Mucosa of rectum (tissue), 2 donors: Measurements from ENCODE around the gene PLEKHN1.

Experiments
- H3K27ac ChIP-seq, 2 donors: one replicate each; pipeline ENCODE4 v1.7.0; 2013; ENCODE audit warnings: inconsistent platforms in 2 of 2, low read depth in 2 of 2, low read length in 2 of 2
- H3K27me3 ChIP-seq, 2 donors: one replicate each; pipeline ENCODE4 v1.7.0; 2013; ENCODE audit warnings: low read length in 2 of 2; ENCODE audit not compliant: control insufficient read depth in 2 of 2, insufficient read depth in 2 of 2
- H3K36me3 ChIP-seq, 2 donors: one replicate each; pipeline ENCODE4 v1.7.0; 2013; ENCODE audit warnings: low read length in 2 of 2; ENCODE audit not compliant: control insufficient read depth in 2 of 2, insufficient read depth in 2 of 2
- H3K4me1 ChIP-seq, 2 donors: one replicate each; pipeline ENCODE4 v1.7.0; 2013; ENCODE audit warnings: low read length in 2 of 2, mild to moderate bottlenecking in 1 of 2; ENCODE audit not compliant: control insufficient read depth in 2 of 2, insufficient read depth in 2 of 2
- H3K4me3 ChIP-seq, 2 donors: one replicate each; pipeline ENCODE4 v1.7.0; 2013; ENCODE audit warnings: low read length in 2 of 2
- H3K9ac ChIP-seq, 2 donors: one replicate each; pipeline ENCODE4 v1.7.0; 2013; ENCODE audit warnings: low read length in 2 of 2, low read depth in 1 of 2, mild to moderate bottlenecking in 1 of 2
- H3K9me3 ChIP-seq, 2 donors: one replicate each; pipeline ENCODE4 v1.7.0; 2013; ENCODE audit warnings: low read length in 2 of 2; ENCODE audit not compliant: control insufficient read depth in 2 of 2
- donor health status: healthy.
- donor health status: Normal muscosa, but diverticular disease.

PLEKHN1 gene

DNA sequence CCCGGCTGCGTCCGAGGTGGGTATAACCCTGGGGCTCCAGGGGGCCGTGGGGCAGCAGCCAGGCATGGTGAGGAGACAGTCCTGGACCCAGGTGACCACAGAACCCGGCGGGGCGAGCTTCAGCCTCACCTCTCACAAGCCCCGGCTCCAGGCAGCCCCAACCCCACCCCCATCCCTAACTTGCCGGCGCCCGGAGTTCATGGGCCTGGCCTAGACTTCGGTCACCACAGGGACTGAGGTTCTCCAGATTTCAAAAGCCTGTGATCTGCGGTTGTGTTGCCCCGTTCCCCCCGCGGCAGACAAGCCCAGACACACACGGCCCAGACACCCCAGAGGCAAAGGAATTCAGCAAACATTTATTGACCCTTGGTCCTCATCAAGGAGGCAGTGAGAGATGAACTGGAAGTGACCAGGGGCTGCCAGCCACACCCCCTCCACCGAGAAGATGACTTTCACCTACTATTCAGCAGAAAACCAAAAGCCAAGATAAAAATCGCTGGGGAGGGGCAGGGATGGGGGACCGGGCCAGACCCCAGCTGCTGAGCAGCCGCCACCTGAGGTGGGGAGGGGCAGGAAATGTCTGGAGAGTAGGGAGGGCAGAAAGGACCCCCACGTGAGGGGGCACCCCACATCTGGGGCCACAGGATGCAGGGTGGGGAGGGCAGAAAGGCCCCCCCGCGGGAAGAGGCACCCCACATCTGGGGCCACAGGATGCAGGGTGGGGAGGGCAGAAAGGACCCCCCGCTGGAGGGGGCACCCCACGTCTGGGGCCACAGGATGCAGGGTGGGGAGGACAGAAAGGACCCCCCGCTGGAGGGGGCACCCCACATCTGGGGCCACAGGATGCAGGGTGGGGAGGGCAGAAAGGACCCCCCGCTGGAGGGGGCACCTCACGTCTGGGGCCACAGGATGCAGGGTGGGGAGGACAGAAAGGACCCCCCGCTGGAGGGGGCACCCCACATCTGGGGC is 29.7 kb downstream of the PLEKHN1 start:
- peaks cover 8 to 12% of the 10 kb centered on the region in 2 donors for H3K27me3 ChIP-seq
- H3K4me3 ChIP-seq, result no peak overlapping the region
- H3K9me3 ChIP-seq, result peaks cover 0 to 4% of the 10 kb centered on the region in 2 donors
- H3K27ac ChIP-seq, result no peak overlapping the region
- no peak overlapping the region for H3K9ac ChIP-seq
- H3K36me3 ChIP-seq, result no peaks in the 10 kb centered on the region
- peaks cover 6 to 8% of the 10 kb centered on the region in 2 donors for H3K4me1 ChIP-seq

DNA sequence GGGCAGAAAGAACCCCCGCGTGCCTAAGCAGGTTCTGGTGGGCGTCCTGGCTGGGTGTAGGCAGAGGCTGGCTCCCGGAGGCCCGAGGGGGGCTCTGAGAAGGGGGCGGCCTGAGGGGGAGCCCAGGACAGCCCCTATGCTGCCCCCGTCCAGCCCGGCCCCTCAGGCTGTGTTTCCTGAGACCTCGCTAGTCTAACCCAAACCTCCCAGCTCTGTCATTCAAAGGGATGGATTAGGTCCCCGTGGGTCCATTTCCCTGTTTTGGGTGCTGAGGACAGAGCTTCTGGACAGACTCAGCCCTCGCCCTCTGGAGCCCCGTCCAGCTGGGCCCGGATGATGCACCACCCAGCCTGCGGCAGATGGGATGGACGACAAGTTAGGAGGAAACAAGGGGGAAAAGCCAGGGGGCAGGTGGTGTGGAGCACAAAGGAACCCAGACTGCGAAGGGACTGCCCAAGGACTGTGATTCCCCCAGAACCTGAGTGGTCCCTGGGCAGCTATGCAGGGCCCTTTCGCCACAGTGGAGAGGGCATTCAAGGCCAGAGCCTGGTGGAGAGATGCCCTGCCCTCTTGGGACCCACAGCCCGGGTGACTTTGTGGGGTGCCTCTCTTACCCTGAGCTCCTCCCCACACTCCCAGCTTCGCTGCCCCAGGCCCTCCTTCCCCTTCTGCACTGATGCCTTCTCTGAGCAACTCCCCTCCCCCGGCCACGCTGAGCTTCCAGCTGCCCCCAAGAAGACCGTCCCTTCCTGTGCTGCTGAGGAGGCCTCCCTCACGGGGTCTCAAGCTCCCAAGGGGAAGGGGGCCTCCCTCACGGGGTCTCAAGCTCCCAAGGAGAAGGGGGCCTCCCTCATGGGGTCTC is 30.8 kb downstream of the PLEKHN1 start:
- peaks cover 14 to 16% of the 10 kb centered on the region in 2 donors for H3K27me3 ChIP-seq
- H3K27ac ChIP-seq, result no peak overlapping the region
- no peak overlapping the region for H3K4me3 ChIP-seq

DNA sequence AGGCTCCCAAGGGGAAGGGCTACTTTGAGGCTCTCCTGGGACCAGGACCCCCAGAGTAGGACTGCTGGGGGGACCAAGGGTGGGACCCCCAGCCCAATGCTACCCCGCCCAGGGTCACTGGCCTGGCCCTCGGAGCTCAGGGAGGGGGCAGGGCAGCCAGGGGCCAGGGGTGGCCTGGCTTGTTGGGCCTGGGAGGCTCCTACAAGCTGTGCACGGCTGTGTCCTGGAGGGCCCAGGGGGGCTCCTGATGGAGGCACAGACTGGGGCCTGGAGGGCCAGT is 31.4 kb downstream of the PLEKHN1 start:
- Histone ChIP-seq H3K9me3 (no peaks in the 10 kb centered on the region), H3K36me3 (no peaks in the 10 kb centered on the region), H3K27ac (no peak overlapping the region), H3K9ac (no peak overlapping the region), H3K4me1 (peaks cover 7 to 12% of the 10 kb centered on the region in 2 donors), H3K27me3 (peaks cover 14 to 16% of the 10 kb centered on the region in 2 donors), H3K4me3 (no peak overlapping the region)

More for the DNA sequence above, 30.8 kb downstream of the PLEKHN1 start:
- Histone ChIP-seq H3K9me3 (no peaks in the 10 kb centered on the region), H3K9ac (no peak overlapping the region), H3K4me1 (peaks cover 7 to 12% of the 10 kb centered on the region in 2 donors), H3K36me3 (no peaks in the 10 kb centered on the region)

- Histone ChIP-seq H3K27me3 (peaks cover 14 to 16% of the 10 kb centered on the region in 2 donors), H3K9ac (no peak overlapping the region), H3K4me1 (peaks cover 7 to 12% of the 10 kb centered on the region in 2 donors), H3K36me3 (no peaks in the 10 kb centered on the region), H3K27ac (no peak overlapping the region), H3K9me3 (no peaks in the 10 kb centered on the region), H3K4me3 (no peak overlapping the region)
Observed at GRCh38 chr1:997993-998744, 31.9 kb downstream of the PLEKHN1 start.

- H3K27me3 ChIP-seq, result peaks cover 14 to 19% of the 10 kb centered on the region in 2 donors
- peaks cover 7 to 12% of the 10 kb centered on the region in 2 donors for H3K4me1 ChIP-seq
- H3K9ac ChIP-seq, result peak overlapping the region in 1 of 2 donors; percentile 78
- peak overlapping the region; percentile 57 to 66 for H3K4me3 ChIP-seq
- H3K36me3 ChIP-seq, result no peaks in the 10 kb centered on the region
- peak overlapping the region in 1 of 2 donors; percentile 32 for H3K27ac ChIP-seq
- no peaks in the 10 kb centered on the region for H3K9me3 ChIP-seq
Observed at GRCh38 chr1:998745-998994, 32.4 kb downstream of the PLEKHN1 start.

GRCh38 chr1:998995-999724 is 32.9 kb downstream of the PLEKHN1 start:
- no peaks in the 10 kb centered on the region for H3K36me3 ChIP-seq
- peaks cover 7 to 12% of the 10 kb centered on the region in 2 donors for H3K4me1 ChIP-seq
- H3K4me3 ChIP-seq, result peak overlapping the region; percentile 57 to 66
- H3K27me3 ChIP-seq, result peaks cover 15 to 21% of the 10 kb centered on the region in 2 donors
- no peaks in the 10 kb centered on the region for H3K9me3 ChIP-seq
- peak overlapping the region; percentile 51 to 88 for H3K27ac ChIP-seq
- peak overlapping the region; percentile 14 to 78 for H3K9ac ChIP-seq

DNA sequence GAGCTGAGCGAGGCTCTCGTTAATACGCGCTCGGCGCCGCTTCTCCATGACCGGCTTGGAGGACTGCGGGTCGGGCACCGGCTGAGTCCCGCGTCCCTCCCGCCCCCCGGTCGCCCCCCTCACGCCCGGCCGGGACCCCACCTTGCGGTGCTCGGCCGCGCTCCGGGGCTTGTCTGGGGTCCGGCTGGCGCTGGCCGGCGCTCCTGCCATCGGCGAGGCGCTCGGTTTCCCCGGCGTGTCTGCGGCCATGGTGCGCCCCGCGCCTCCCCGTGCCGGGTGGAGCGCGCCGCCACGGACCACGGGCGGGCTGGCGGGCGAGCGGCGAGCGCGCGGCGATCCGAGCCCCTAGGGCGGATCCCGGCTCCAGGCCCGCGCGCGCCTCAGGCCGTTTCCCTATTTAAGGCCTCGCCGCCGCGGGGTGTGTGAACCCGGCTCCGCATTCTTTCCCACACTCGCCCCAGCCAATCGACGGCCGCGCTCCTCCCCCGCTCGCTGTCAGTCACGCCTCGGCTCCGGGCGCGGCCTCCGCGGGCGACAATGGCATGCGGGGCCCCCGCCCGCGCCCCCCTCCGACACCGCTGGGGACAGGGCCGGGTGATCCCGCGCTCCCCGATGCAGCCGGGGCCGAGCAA is 33.6 kb downstream of the PLEKHN1 start, which contains the start of gene HES4:
HES4 (minus strand) TSS at position 373 of the 632 bp plus-strand sequence; CDS start at position 249, 124 bp downstream.
- peaks cover 9 to 16% of the 10 kb centered on the region in 2 donors for H3K4me1 ChIP-seq
- peak within 1 kb of the TSS; percentile 59 to 66 for H3K4me3 ChIP-seq
- H3K9ac ChIP-seq, result peak within 1 kb of the TSS; percentile 47 to 78
- peak within 1 kb of the TSS; percentile 88 to 91 for H3K27ac ChIP-seq
- no peaks in the 10 kb centered on the region for H3K36me3 ChIP-seq
- no peaks in the 10 kb centered on the region for H3K9me3 ChIP-seq
- peaks cover 22% of the 10 kb centered on the region in 2 donors for H3K27me3 ChIP-seq

GRCh38 chr1:1000357-1001056 is 34.2 kb downstream of the PLEKHN1 start:
- H3K9me3 ChIP-seq, result no peaks in the 10 kb centered on the region
- peak overlapping the region; percentile 59 to 66 for H3K4me3 ChIP-seq
- peak overlapping the region; percentile 47 to 78 for H3K9ac ChIP-seq
- H3K36me3 ChIP-seq, result no peaks in the 10 kb centered on the region
- H3K27ac ChIP-seq, result peak overlapping the region; percentile 88 to 91
- H3K27me3 ChIP-seq, result peaks cover 22% of the 10 kb centered on the region in 2 donors
- H3K4me1 ChIP-seq, result peaks cover 16 to 23% of the 10 kb centered on the region in 2 donors
